Measurements from ENCODE around the gene TWF2. TPM values are rescaled to one million over a fixed set of nuclear protein-coding genes. Genes with fewer than 3 reads are reported as not detected.

TWF2 gene
- polyA plus RNA-seq, 4 donors, result 23.1 to 54.1 (median 50.7) TPM

- peaks cover 0 to 4% of the 10 kb centered on the region in 2 donors for H3K9me3 ChIP-seq (ENCODE audit: control insufficient read depth in 2 of 2, insufficient read depth in 1 of 2, low read depth in 1 of 2, low read length in 1 of 2)
- peak overlapping the region in 2 of 3 donors; percentile 18 to 72 for H3K27ac ChIP-seq (ENCODE audit: low read depth in 1 of 3, low read length in 2 of 3)
- peaks cover 0 to 44% (median 3%) of the 10 kb centered on the region in 3 donors for H3K36me3 ChIP-seq (ENCODE audit: control insufficient read depth in 3 of 3, insufficient read depth in 2 of 3, low read depth in 1 of 3, low read length in 3 of 3)
- peaks cover 0 to 7% (median 0%) of the 10 kb centered on the region in 3 donors for H3K4me1 ChIP-seq (ENCODE audit: control insufficient read depth in 3 of 3, insufficient read depth in 2 of 3, low read depth in 1 of 3, low read length in 2 of 3)
- FAIRE-seq (no peak), DNase-seq (no peak)
- 77 to 85% (median 83%) methylated on average over 14 of the region's 14 CpGs for whole genome bisulfite sequencing, 3 donors
- no peak overlapping the region for H3K4me3 ChIP-seq (ENCODE audit: low read depth in 1 of 3, low read length in 3 of 3)
- peaks cover 0 to 14% (median 0%) of the 10 kb centered on the region in 3 donors for H3K27me3 ChIP-seq (ENCODE audit: control insufficient read depth in 3 of 3, insufficient read depth in 3 of 3, low read length in 3 of 3)
These were observed 7.9 kb upstream of the TWF2 start for GRCh38 chr3:52246728-52247408.

GRCh38 chr3:52246264-52246620, 7.3 kb upstream of the TWF2 start:
- Histone ChIP-seq H3K4me3 (ENCODE audit: low read depth in 1 of 3, low read length in 3 of 3) (peak overlapping the region in 2 of 3 donors; percentile 49 to 58), H3K36me3 (ENCODE audit: control insufficient read depth in 3 of 3, insufficient read depth in 2 of 3, low read depth in 1 of 3, low read length in 3 of 3) (peaks cover 0 to 39% (median 1%) of the 10 kb centered on the region in 3 donors), H3K9me3 (ENCODE audit: control insufficient read depth in 2 of 2, insufficient read depth in 1 of 2, low read depth in 1 of 2, low read length in 1 of 2) (peaks cover 0 to 4% of the 10 kb centered on the region in 2 donors), H3K27me3 (ENCODE audit: control insufficient read depth in 3 of 3, insufficient read depth in 3 of 3, low read length in 3 of 3) (peaks cover 0 to 14% (median 0%) of the 10 kb centered on the region in 3 donors), H3K27ac (ENCODE audit: low read depth in 1 of 3, low read length in 2 of 3) (peak overlapping the region in 2 of 3 donors; percentile 72 to 91), H3K4me1 (ENCODE audit: control insufficient read depth in 3 of 3, insufficient read depth in 2 of 3, low read depth in 1 of 3, low read length in 2 of 3) (peaks cover 0 to 7% (median 0%) of the 10 kb centered on the region in 3 donors)
- 39 to 49% (median 39%) methylated on average over 8 of the region's 8 CpGs for WGBS, 3 donors
- DNase-seq (no peak), FAIRE-seq (no peak)

GRCh38 chr3:52245322-52246263, 6.6 kb upstream of the TWF2 start, which contains the start of gene PPM1M:
PPM1M (plus strand) TSS chr3:52245759; CDS start chr3:52245825, 66 bp downstream.
- WGBS, 3 donors, result 1 to 3% (median 2%) methylated on average over 67 to 98 of the region's 98 CpGs
- H3K4me3 ChIP-seq (ENCODE audit: low read depth in 1 of 3, low read length in 3 of 3), result peak within 1 kb of the TSS; percentile 50 to 58 (median 52)
- peak within 1 kb of the TSS in 2 of 3 donors; percentile 72 to 91 for H3K27ac ChIP-seq (ENCODE audit: low read depth in 1 of 3, low read length in 2 of 3)
- H3K27me3 ChIP-seq (ENCODE audit: control insufficient read depth in 3 of 3, insufficient read depth in 3 of 3, low read length in 3 of 3), result peaks cover 0 to 14% (median 0%) of the 10 kb centered on the region in 3 donors
- peaks cover 0 to 7% (median 0%) of the 10 kb centered on the region in 3 donors for H3K4me1 ChIP-seq (ENCODE audit: control insufficient read depth in 3 of 3, insufficient read depth in 2 of 3, low read depth in 1 of 3, low read length in 2 of 3)
- FAIRE-seq (no peak), DNase-seq (peak; percentile 42 to 81)
- H3K36me3 ChIP-seq (ENCODE audit: control insufficient read depth in 3 of 3, insufficient read depth in 2 of 3, low read depth in 1 of 3, low read length in 3 of 3), result peaks cover 0 to 32% (median 0%) of the 10 kb centered on the region in 3 donors
- H3K9me3 ChIP-seq (ENCODE audit: control insufficient read depth in 2 of 2, insufficient read depth in 1 of 2, low read depth in 1 of 2, low read length in 1 of 2), result peaks cover 0 to 4% of the 10 kb centered on the region in 2 donors

GRCh38 chr3:52243791-52244628, 5.1 kb upstream of the TWF2 start:
- Histone ChIP-seq H3K36me3 (ENCODE audit: control insufficient read depth in 3 of 3, insufficient read depth in 2 of 3, low read depth in 1 of 3, low read length in 3 of 3) (peaks cover 0 to 19% (median 0%) of the 10 kb centered on the region in 3 donors), H3K27me3 (ENCODE audit: control insufficient read depth in 3 of 3, insufficient read depth in 3 of 3, low read length in 3 of 3) (peaks cover 0 to 14% (median 0%) of the 10 kb centered on the region in 3 donors), H3K4me1 (ENCODE audit: control insufficient read depth in 3 of 3, insufficient read depth in 2 of 3, low read depth in 1 of 3, low read length in 2 of 3) (peaks cover 0 to 17% (median 0%) of the 10 kb centered on the region in 3 donors), H3K4me3 (ENCODE audit: low read depth in 1 of 3, low read length in 3 of 3) (no peak overlapping the region), H3K9me3 (ENCODE audit: control insufficient read depth in 2 of 2, insufficient read depth in 1 of 2, low read depth in 1 of 2, low read length in 1 of 2) (peaks cover 0 to 4% of the 10 kb centered on the region in 2 donors), H3K27ac (ENCODE audit: low read depth in 1 of 3, low read length in 2 of 3) (peak overlapping the region in 2 of 3 donors; percentile 15 to 91)
- 69 to 73% (median 70%) methylated on average over 9 of the region's 9 CpGs for WGBS, 3 donors
- no peak for DNase-seq
- no peak for FAIRE-seq

- Histone ChIP-seq H3K4me1 (ENCODE audit: control insufficient read depth in 3 of 3, insufficient read depth in 2 of 3, low read depth in 1 of 3, low read length in 2 of 3) (peaks cover 0 to 32% (median 8%) of the 10 kb centered on the region in 3 donors), H3K9me3 (ENCODE audit: control insufficient read depth in 2 of 2, insufficient read depth in 1 of 2, low read depth in 1 of 2, low read length in 1 of 2) (peaks cover 0 to 4% of the 10 kb centered on the region in 2 donors), H3K4me3 (ENCODE audit: low read depth in 1 of 3, low read length in 3 of 3) (no peak overlapping the region), H3K36me3 (ENCODE audit: control insufficient read depth in 3 of 3, insufficient read depth in 2 of 3, low read depth in 1 of 3, low read length in 3 of 3) (peaks cover 0 to 9% (median 0%) of the 10 kb centered on the region in 3 donors), H3K27me3 (ENCODE audit: control insufficient read depth in 3 of 3, insufficient read depth in 3 of 3, low read length in 3 of 3) (peaks cover 0 to 14% (median 0%) of the 10 kb centered on the region in 3 donors), H3K27ac (ENCODE audit: low read depth in 1 of 3, low read length in 2 of 3) (no peak overlapping the region)
- FAIRE-seq (no peak), DNase-seq (no peak)
- WGBS, 3 donors, result 64 to 81% (median 73%) methylated on average over 1 of the region's 1 CpG
These were observed 3.1 kb upstream of the TWF2 start for GRCh38 chr3:52242039-52242438.

GRCh38 chr3:52240886-52241370, 2.0 kb upstream of the TWF2 start:
- peaks cover 0 to 10% (median 2%) of the 10 kb centered on the region in 3 donors for H3K36me3 ChIP-seq (ENCODE audit: control insufficient read depth in 3 of 3, insufficient read depth in 2 of 3, low read depth in 1 of 3, low read length in 3 of 3)
- H3K4me1 ChIP-seq (ENCODE audit: control insufficient read depth in 3 of 3, insufficient read depth in 2 of 3, low read depth in 1 of 3, low read length in 2 of 3), result peaks cover 0 to 33% (median 8%) of the 10 kb centered on the region in 3 donors
- 86 to 90% (median 88%) methylated on average over 4 of the region's 4 CpGs for WGBS, 3 donors
- DNase-seq (no peak), FAIRE-seq (no peak)
- H3K27me3 ChIP-seq (ENCODE audit: control insufficient read depth in 3 of 3, insufficient read depth in 3 of 3, low read length in 3 of 3), result peaks cover 0 to 11% (median 0%) of the 10 kb centered on the region in 3 donors
- peak overlapping the region in 1 of 3 donors; percentile 76 for H3K27ac ChIP-seq (ENCODE audit: low read depth in 1 of 3, low read length in 2 of 3)
- no peak overlapping the region for H3K4me3 ChIP-seq (ENCODE audit: low read depth in 1 of 3, low read length in 3 of 3)
- peaks cover 0 to 4% of the 10 kb centered on the region in 2 donors for H3K9me3 ChIP-seq (ENCODE audit: control insufficient read depth in 2 of 2, insufficient read depth in 1 of 2, low read depth in 1 of 2, low read length in 1 of 2)

GRCh38 chr3:52240059-52240885, 1.3 kb upstream of the TWF2 start:
- H3K9me3 ChIP-seq (ENCODE audit: control insufficient read depth in 2 of 2, insufficient read depth in 1 of 2, low read depth in 1 of 2, low read length in 1 of 2), result peaks cover 0 to 4% of the 10 kb centered on the region in 2 donors
- DNase-seq (peak; percentile 42 to 46), FAIRE-seq (no peak)
- H3K27ac ChIP-seq (ENCODE audit: low read depth in 1 of 3, low read length in 2 of 3), result peak overlapping the region in 1 of 3 donors; percentile 76
- peak overlapping the region in 1 of 3 donors; percentile 100 for H3K4me3 ChIP-seq (ENCODE audit: low read depth in 1 of 3, low read length in 3 of 3)
- 83 to 100% (median 95%) methylated on average over 1 of the region's 1 CpG for WGBS, 3 donors
- H3K36me3 ChIP-seq (ENCODE audit: control insufficient read depth in 3 of 3, insufficient read depth in 2 of 3, low read depth in 1 of 3, low read length in 3 of 3), result peaks cover 0 to 13% (median 2%) of the 10 kb centered on the region in 3 donors
- peaks cover 0 to 32% (median 8%) of the 10 kb centered on the region in 3 donors for H3K4me1 ChIP-seq (ENCODE audit: control insufficient read depth in 3 of 3, insufficient read depth in 2 of 3, low read depth in 1 of 3, low read length in 2 of 3)
- H3K27me3 ChIP-seq (ENCODE audit: control insufficient read depth in 3 of 3, insufficient read depth in 3 of 3, low read length in 3 of 3), result peaks cover 0 to 8% (median 0%) of the 10 kb centered on the region in 3 donors

Measured in small intestine (tissue), 7 donors.